Neural progenitor cell (in vitro differentiated cells): ENCODE data around the gene CHD6. TPM values are rescaled to one million over a fixed set of nuclear protein-coding genes. Genes with fewer than 3 reads are reported as not detected.

Experiments used
- DNase-seq: peaks from one replicate; pipeline ENCODE4 v3.0.0-alpha.2; 2016; ENCODE audit warnings: low spot score
- H2AFZ ChIP-seq: fragments of 200-600 bp; sonication (generic); replicated peaks from 2 replicates; pipeline ENCODE4 v1.6.1; 2016; ENCODE audit warnings: antibody characterized with exemption
- H3F3A ChIP-seq: fragments of 200-600 bp; sonication (generic); 2 replicates; pipeline ENCODE4 v1.6.1; 2016; ENCODE audit warnings: antibody characterized with exemption, low read depth
- H3K27ac ChIP-seq: fragments of 200-600 bp; sonication (generic); 2 replicates; pipeline ENCODE4 v1.5.1; 2016; ENCODE audit warnings: mild to moderate bottlenecking
- H3K27me3 ChIP-seq: fragments of 200-600 bp; sonication (generic); 2 replicates; pipeline ENCODE4 v1.6.1; 2016; ENCODE audit warnings: mild to moderate bottlenecking, moderate library complexity
- H3K36me3 ChIP-seq: fragments of 200-600 bp; sonication (generic); 2 replicates; pipeline ENCODE4 v1.5.1; 2016
- H3K4me1 ChIP-seq: fragments of 200-600 bp; sonication (generic); 2 replicates; pipeline ENCODE4 v1.6.1; 2016; ENCODE audit warnings: mixed run types
- H3K4me2 ChIP-seq: fragments of 200-600 bp; sonication (generic); 2 replicates; pipeline ENCODE4 v1.6.1; 2016
- H3K4me3 ChIP-seq: fragments of 200-600 bp; sonication (generic); 2 replicates; pipeline ENCODE4 v1.5.1; 2016
- H3K79me2 ChIP-seq: fragments of 200-600 bp; sonication (generic); 2 replicates; pipeline ENCODE4 v1.6.1; 2016; ENCODE audit warnings: low read depth
- H3K9ac ChIP-seq: fragments of 200-600 bp; sonication (generic); 2 replicates; pipeline ENCODE4 v1.6.1; 2016
- H3K9me3 ChIP-seq: fragments of 200-600 bp; sonication (generic); 2 replicates; pipeline ENCODE4 v1.5.1; 2016; ENCODE audit warnings: low read depth
- H4K20me1 ChIP-seq: fragments of 200-600 bp; sonication (generic); 2 replicates; pipeline ENCODE4 v1.6.1; 2016; ENCODE audit warnings: low read depth
- H3K27ac Mint-ChIP-seq: 3 replicates; pipeline ENCODE4 v1.8.0; 2021; ENCODE audit warnings: mixed read lengths
- H3K27me3 Mint-ChIP-seq: 2 replicates; pipeline ENCODE4 v1.8.0; 2022; ENCODE audit warnings: low read depth, mild to moderate bottlenecking, inconsistent platforms, moderate library complexity, mixed read lengths; ENCODE audit not compliant: insufficient read depth
- H3K36me3 Mint-ChIP-seq: 3 replicates; pipeline ENCODE4 v1.8.0; 2021; ENCODE audit warnings: mixed read lengths
- H3K4me1 Mint-ChIP-seq: 3 replicates; pipeline ENCODE4 v1.8.0; 2021; ENCODE audit warnings: mixed read lengths
- H3K4me3 Mint-ChIP-seq: 3 replicates; pipeline ENCODE4 v1.8.0; 2021; ENCODE audit warnings: mild to moderate bottlenecking, moderate library complexity, mixed read lengths
- H3K9me3 Mint-ChIP-seq: 3 replicates; pipeline ENCODE4 v1.8.0; 2020; ENCODE audit warnings: mixed read lengths
- EZH2 ChIP-seq: fragments of 200-600 bp; sonication (generic); IDR thresholded peaks from 2 replicates; pipeline ENCODE4 v1.6.1; 2017; ENCODE audit warnings: antibody characterized with exemption, mild to moderate bottlenecking, moderate library complexity
- EZH2phosphoT487 ChIP-seq: fragments of 200-600 bp; sonication (generic); IDR thresholded peaks from 2 replicates; pipeline ENCODE4 v1.6.1; 2017; ENCODE audit warnings: antibody characterized with exemption
- total RNA-seq: library from RNA; depleted of rRNA; stranded (reverse); fragments of >200 nt; gene quantifications from 2 replicates; pipeline ENCODE4 v1.2.3, GENCODE V29; 2015; ENCODE audit warnings: low replicate concordance
- TF ChIP-seq, protein P1 (sequence below): fragments of 200-600 bp; sonication (generic); IDR thresholded peaks from 2 replicates; pipeline ENCODE4 v1.5.1; 2017; ENCODE audit warnings: antibody characterized with exemption, mild to moderate bottlenecking

Gene CHD6
- total RNA-seq, 1 donor from 2014 or later = 76.1 TPM

DNA sequence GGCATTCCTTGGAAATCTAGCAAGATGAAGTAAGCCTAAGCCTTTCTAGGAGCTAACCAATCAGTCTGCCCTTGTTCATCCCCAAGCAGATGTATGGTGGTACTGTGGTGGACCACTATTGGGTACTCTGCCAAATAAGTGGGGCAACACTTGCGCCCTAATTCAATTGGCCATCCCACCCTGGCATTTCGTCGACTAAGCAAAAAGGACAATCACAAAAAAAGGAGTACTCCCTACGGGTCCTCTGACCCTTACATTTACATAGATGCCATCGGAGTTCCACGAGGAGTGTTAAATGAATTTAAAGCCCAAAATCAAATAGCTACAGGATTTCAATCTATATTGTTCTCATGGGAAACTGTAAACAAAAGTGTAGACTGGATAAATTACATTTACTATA lies 19.5 kb downstream of the CHD6 start:
- Histone ChIP-seq H3K79me2 (peaks cover 100% of the 10 kb centered on the region), H2AFZ (no peak overlapping the region), H4K20me1 (peaks cover 76% of the 10 kb centered on the region), H3K9me3 (no peaks in the 10 kb centered on the region), H3K4me1 (peaks cover 19% of the 10 kb centered on the region), H3K4me2 (no peak overlapping the region), H3K27ac (no peak overlapping the region), H3K27me3 (no peaks in the 10 kb centered on the region), H3K9ac (no peak overlapping the region), H3K36me3 (no peaks in the 10 kb centered on the region), H3K4me3 (no peak overlapping the region), H3F3A (no peaks in the 10 kb centered on the region)
- Mint-ChIP-seq H3K27ac (no peak overlapping the region), H3K4me1 (no peaks in the 10 kb centered on the region), H3K4me3 (no peak overlapping the region), H3K36me3 (peaks cover 64% of the 10 kb centered on the region), H3K9me3 (peaks cover 86% of the 10 kb centered on the region), H3K27me3 (peaks cover 3% of the 10 kb centered on the region)
- no peak for DNase-seq
- TF ChIP-seq, protein P1, sequence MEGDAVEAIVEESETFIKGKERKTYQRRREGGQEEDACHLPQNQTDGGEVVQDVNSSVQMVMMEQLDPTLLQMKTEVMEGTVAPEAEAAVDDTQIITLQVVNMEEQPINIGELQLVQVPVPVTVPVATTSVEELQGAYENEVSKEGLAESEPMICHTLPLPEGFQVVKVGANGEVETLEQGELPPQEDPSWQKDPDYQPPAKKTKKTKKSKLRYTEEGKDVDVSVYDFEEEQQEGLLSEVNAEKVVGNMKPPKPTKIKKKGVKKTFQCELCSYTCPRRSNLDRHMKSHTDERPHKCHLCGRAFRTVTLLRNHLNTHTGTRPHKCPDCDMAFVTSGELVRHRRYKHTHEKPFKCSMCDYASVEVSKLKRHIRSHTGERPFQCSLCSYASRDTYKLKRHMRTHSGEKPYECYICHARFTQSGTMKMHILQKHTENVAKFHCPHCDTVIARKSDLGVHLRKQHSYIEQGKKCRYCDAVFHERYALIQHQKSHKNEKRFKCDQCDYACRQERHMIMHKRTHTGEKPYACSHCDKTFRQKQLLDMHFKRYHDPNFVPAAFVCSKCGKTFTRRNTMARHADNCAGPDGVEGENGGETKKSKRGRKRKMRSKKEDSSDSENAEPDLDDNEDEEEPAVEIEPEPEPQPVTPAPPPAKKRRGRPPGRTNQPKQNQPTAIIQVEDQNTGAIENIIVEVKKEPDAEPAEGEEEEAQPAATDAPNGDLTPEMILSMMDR = no peak
- TF ChIP-seq EZH2phosphoT487 (no peak), EZH2 (no peak)

DNA sequence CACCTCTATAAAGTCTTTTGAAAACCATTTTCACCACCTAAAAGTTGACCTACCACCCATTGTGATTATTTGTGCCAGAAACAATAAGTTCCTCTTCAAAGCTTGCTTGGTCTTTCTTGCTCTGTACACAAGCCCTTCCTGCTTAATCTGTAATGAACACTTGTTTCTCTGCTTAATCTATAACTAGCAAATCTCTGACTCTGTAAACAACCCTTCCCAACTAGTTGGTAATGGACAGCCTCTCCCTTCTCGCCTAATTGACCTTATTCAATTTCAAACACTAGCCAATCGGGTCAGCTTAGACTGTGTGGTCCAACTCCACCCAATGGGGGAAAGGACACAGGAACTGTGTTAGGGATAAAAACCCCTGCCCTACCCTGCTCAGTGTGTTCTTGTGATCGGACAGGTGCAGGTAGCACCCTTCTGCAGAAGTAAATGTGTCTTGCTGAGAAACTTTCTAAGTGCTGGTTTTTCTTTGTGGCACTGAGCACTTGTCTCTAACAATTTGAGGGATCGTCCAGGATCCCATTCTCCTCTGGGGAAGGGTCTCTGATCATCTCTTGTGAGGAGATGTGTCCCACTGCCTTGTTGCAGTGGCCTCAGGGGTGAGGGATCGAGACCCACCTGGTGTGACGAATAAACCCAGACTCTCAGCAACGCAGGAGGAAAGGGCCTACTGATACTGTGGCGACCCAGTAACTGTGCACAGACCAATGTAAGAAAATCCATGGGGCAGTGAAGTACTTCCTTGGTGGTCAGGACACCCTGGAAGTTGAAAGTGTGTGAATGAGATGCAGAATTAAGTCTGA lies 23.5 kb downstream of the CHD6 start:
- peaks cover 100% of the 10 kb centered on the region for H3K79me2 ChIP-seq
- H3K4me3 Mint-ChIP-seq = no peak overlapping the region
- H3K27ac ChIP-seq = no peak overlapping the region
- no peak overlapping the region for H3K4me3 ChIP-seq
- peaks cover 39% of the 10 kb centered on the region for H4K20me1 ChIP-seq
- no peak overlapping the region for H2AFZ ChIP-seq
- no peaks in the 10 kb centered on the region for H3K9me3 ChIP-seq
- H3K36me3 ChIP-seq = no peaks in the 10 kb centered on the region
- H3K9me3 Mint-ChIP-seq = peaks cover 81% of the 10 kb centered on the region
- H3K27me3 Mint-ChIP-seq = peaks cover 3% of the 10 kb centered on the region
- DNase-seq = no peak
- no peak overlapping the region for H3K9ac ChIP-seq
- H3K27me3 ChIP-seq = no peaks in the 10 kb centered on the region
- TF ChIP-seq EZH2 = no peak
- TF ChIP-seq, protein P1 = no peak
- no peak for TF ChIP-seq EZH2phosphoT487
- peaks cover 45% of the 10 kb centered on the region for H3K36me3 Mint-ChIP-seq
- no peak overlapping the region for H3K4me2 ChIP-seq
- no peaks in the 10 kb centered on the region for H3F3A ChIP-seq
- peaks cover 3% of the 10 kb centered on the region for H3K4me1 ChIP-seq
- no peak overlapping the region for H3K27ac Mint-ChIP-seq
- no peaks in the 10 kb centered on the region for H3K4me1 Mint-ChIP-seq

DNA sequence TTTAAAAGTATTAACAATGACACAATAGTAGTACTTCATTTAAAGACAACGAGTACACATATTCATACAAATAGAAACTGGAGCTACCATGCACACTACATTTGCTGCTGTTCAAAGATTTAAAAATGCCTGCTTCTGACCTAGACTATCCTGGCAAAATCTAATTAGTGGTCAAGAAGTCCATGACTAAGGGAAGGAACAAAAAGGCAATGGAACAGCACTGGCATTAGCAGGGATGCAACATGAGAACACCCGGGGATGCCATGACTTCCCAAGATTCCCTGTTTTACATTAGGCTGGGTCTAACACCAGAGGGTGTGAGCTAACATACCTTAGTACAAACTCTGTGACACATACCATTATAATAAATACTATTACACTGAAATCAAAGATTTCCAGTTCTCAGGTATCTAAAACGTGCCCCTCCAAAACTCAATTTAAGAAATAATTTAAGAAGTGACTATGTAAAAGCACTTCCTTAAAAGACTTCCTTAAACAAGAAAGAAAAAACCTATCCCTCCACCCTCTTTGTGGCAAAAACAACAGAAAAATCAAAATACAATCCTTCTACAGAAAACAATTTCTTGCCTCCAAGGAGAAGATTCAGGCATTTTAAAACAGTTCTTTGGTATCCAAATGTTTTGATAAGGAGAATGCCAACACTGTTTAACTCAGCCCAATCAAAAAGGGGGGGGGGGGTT lies 25.5 kb downstream of the CHD6 start:
- H4K20me1 ChIP-seq = peaks cover 22% of the 10 kb centered on the region
- H3F3A ChIP-seq = no peaks in the 10 kb centered on the region
- H3K27me3 ChIP-seq = no peaks in the 10 kb centered on the region
- H3K9ac ChIP-seq = no peak overlapping the region
- Mint-ChIP-seq H3K27me3 (peaks cover 3% of the 10 kb centered on the region), H3K4me3 (no peak overlapping the region), H3K4me1 (no peaks in the 10 kb centered on the region), H3K27ac (no peak overlapping the region), H3K36me3 (peaks cover 40% of the 10 kb centered on the region), H3K9me3 (peaks cover 80% of the 10 kb centered on the region)
- no peak overlapping the region for H3K4me2 ChIP-seq
- no peak for DNase-seq
- no peak overlapping the region for H3K27ac ChIP-seq
- H3K4me3 ChIP-seq = no peak overlapping the region
- H2AFZ ChIP-seq = no peak overlapping the region
- no peaks in the 10 kb centered on the region for H3K36me3 ChIP-seq
- H3K79me2 ChIP-seq = peaks cover 100% of the 10 kb centered on the region
- no peaks in the 10 kb centered on the region for H3K4me1 ChIP-seq
- TF ChIP-seq EZH2phosphoT487 (no peak), EZH2 (no peak)
- TF ChIP-seq, protein P1 = no peak
- peaks cover under 1% of the 10 kb centered on the region for H3K9me3 ChIP-seq
